IMR-90 (cell line): ENCODE results near the gene FBRSL1. TPM values are rescaled to one million over a fixed set of nuclear protein-coding genes. Genes with fewer than 3 reads are reported as not detected.

Experiments used
- ATAC-seq: fragments of 200-7000 bp; cut with Tn5 transposase; 2 replicates; pipeline ENCODE4 v1.9.1; 2020; ENCODE audit warnings: low read depth, mild to moderate bottlenecking, moderate library complexity
- BruUV-seq: library from RNA; stranded (reverse); fragments of 400-500 nt; replicated peaks from 2 replicates; lab custom pipeline; 2021; lab: Mats Ljungman, UMichigan
- CTCF ChIA-PET: fragments of 300-600 bp; formaldehyde crosslinking; extraction: SDS; loops from one replicate; lab custom pipeline; 2021; ENCODE audit warnings: antibody characterized with exemption; lab: Yijun Ruan, JAX
- POLR2A ChIA-PET: fragments of 300-600 bp; sonication (Branson Sonifier 250); formaldehyde crosslinking; loops from one replicate; lab custom pipeline; 2022; ENCODE audit warnings: antibody characterized with exemption; ENCODE audit not compliant: unreplicated experiment; lab: Charles Lee
- DNase-seq: peaks from one replicate; pipeline ENCODE4 v3.0.0; 2013
- H2AFZ ChIP-seq: replicated peaks from 2 replicates; pipeline ENCODE3; 2013; ENCODE audit warnings: low read length, mild to moderate bottlenecking; ENCODE audit not compliant: poor library complexity
- H2AK5ac ChIP-seq: 2 replicates; pipeline ENCODE4 v1.6.1; 2013; ENCODE audit warnings: low read depth, low read length, inconsistent platforms
- H2AK9ac ChIP-seq: replicated peaks from 2 replicates; pipeline ENCODE3; 2013; ENCODE audit warnings: mild to moderate bottlenecking, low read depth, low read length, moderate library complexity; ENCODE audit not compliant: poor library complexity
- H2BK120ac ChIP-seq: 2 replicates; pipeline ENCODE4 v1.6.1; 2013; ENCODE audit warnings: low read depth, low read length, inconsistent platforms
- H2BK15ac ChIP-seq: 3 replicates; pipeline ENCODE4 v1.6.1; 2013; ENCODE audit warnings: low read depth, low read length, inconsistent platforms
- H2BK20ac ChIP-seq: 2 replicates; pipeline ENCODE4 v1.6.1; 2013; ENCODE audit warnings: low read depth, mild to moderate bottlenecking, inconsistent platforms, low read length, moderate library complexity
- H2BK5ac ChIP-seq: 2 replicates; pipeline ENCODE4 v1.6.1; 2013; ENCODE audit warnings: mild to moderate bottlenecking, low read depth, low read length, inconsistent platforms; ENCODE audit not compliant: poor library complexity, severe bottlenecking
- H3K14ac ChIP-seq: replicated peaks from 2 replicates; pipeline ENCODE4 v1.6.1; 2013; ENCODE audit warnings: low read depth, low read length, inconsistent platforms
- H3K18ac ChIP-seq: 2 replicates; pipeline ENCODE4 v1.6.1; 2013; ENCODE audit warnings: low read depth, low read length, control low read depth
- H3K23ac ChIP-seq: 2 replicates; pipeline ENCODE4 v1.6.1; 2013; ENCODE audit warnings: low read depth, low read length, inconsistent platforms
- H3K27ac ChIP-seq: 2 replicates; pipeline ENCODE4 v1.5.1; 2013; ENCODE audit warnings: mild to moderate bottlenecking, control low read depth, low read length; ENCODE audit not compliant: insufficient read depth
- H3K27me3 ChIP-seq: 2 replicates; pipeline ENCODE4 v1.6.1; 2013; ENCODE audit warnings: low read length; ENCODE audit not compliant: control insufficient read depth, insufficient read depth
- H3K36me3 ChIP-seq: 2 replicates; pipeline ENCODE4 v1.6.1; 2013; ENCODE audit warnings: low read length, mixed read lengths; ENCODE audit not compliant: control insufficient read depth, insufficient read depth
- H3K4ac ChIP-seq: 2 replicates; pipeline ENCODE4 v1.6.1; 2013; ENCODE audit warnings: low read depth, low read length, inconsistent platforms
- H3K4me1 ChIP-seq: 2 replicates; pipeline ENCODE4 v1.6.1; 2013; ENCODE audit warnings: low read length, mixed read lengths; ENCODE audit not compliant: control insufficient read depth, insufficient read depth
- H3K4me2 ChIP-seq: 2 replicates; pipeline ENCODE4 v1.6.1; 2013; ENCODE audit warnings: low read depth, mild to moderate bottlenecking, control low read depth, low read length, moderate library complexity
- H3K4me3 ChIP-seq: 2 replicates; pipeline ENCODE4 v1.5.1; 2013; ENCODE audit warnings: low read depth, mild to moderate bottlenecking, control low read depth, low read length, moderate library complexity; ENCODE audit not compliant: insufficient read depth
- H3K56ac ChIP-seq: 2 replicates; pipeline ENCODE4 v1.6.1; 2013; ENCODE audit warnings: low read length, inconsistent platforms; ENCODE audit not compliant: insufficient read depth; ENCODE audit errors: extremely low read depth
- H3K79me1 ChIP-seq, 2 experiments: 2 replicates each; pipeline ENCODE4 v1.6.1; 2013; ENCODE audit warnings: low read length in 2 of 2, inconsistent platforms in 1 of 2, low read depth in 1 of 2
- H3K9ac ChIP-seq: 2 replicates; pipeline ENCODE4 v1.6.1; 2013; ENCODE audit warnings: low read depth, low read length, control low read depth
- H3K9me1 ChIP-seq: 2 replicates; pipeline ENCODE4 v1.6.1; 2013; ENCODE audit warnings: low read length, inconsistent platforms; ENCODE audit not compliant: insufficient read depth
- H3K9me3 ChIP-seq: 2 replicates; pipeline ENCODE4 v1.6.1; 2013; ENCODE audit warnings: low read length; ENCODE audit not compliant: control insufficient read depth, insufficient read depth
- H4K20me1 ChIP-seq: 2 replicates; pipeline ENCODE4 v1.6.1; 2013; ENCODE audit warnings: low read length, inconsistent platforms; ENCODE audit not compliant: insufficient read depth
- H4K5ac ChIP-seq: 2 replicates; pipeline ENCODE4 v1.6.1; 2013; ENCODE audit warnings: mild to moderate bottlenecking, low read depth, low read length, control low read depth
- H4K8ac ChIP-seq, 2 experiments: 2 replicates each; pipeline ENCODE4 v1.6.1; 2013; ENCODE audit warnings: low read depth in 2 of 2, low read length in 2 of 2, control low read depth in 1 of 2, inconsistent platforms in 1 of 2
- H4K91ac ChIP-seq: 2 replicates; pipeline ENCODE4 v1.6.1; 2013; ENCODE audit warnings: low read depth, low read length, inconsistent platforms; ENCODE audit not compliant: insufficient read depth
- BHLHE40 ChIP-seq: fragments of 150-350 bp; IDR thresholded peaks from 2 replicates; pipeline ENCODE4 v1.6.1; 2016; ENCODE audit warnings: mild to moderate bottlenecking, low read depth, low read length
- CEBPB ChIP-seq: IDR thresholded peaks from 2 replicates; pipeline ENCODE4 v1.6.1; 2012; ENCODE audit warnings: low read depth, low read length, improper control_type of control experiment
- CHD1 ChIP-seq: IDR thresholded peaks from 2 replicates; pipeline ENCODE4 v1.6.1; 2012; ENCODE audit warnings: low read depth, low read length, improper control_type of control experiment
- ELK1 ChIP-seq: fragments of 150-350 bp; IDR thresholded peaks from 2 replicates; pipeline ENCODE4 v1.6.1; 2016; ENCODE audit warnings: low read depth, mild to moderate bottlenecking, low read length, moderate library complexity, borderline replicate concordance
- FOS ChIP-seq: fragments of 150-350 bp; IDR thresholded peaks from 2 replicates; pipeline ENCODE4 v1.6.1; 2016; ENCODE audit warnings: low read depth, low read length
- MAZ ChIP-seq: IDR thresholded peaks from 2 replicates; pipeline ENCODE4 v1.6.1; 2012; ENCODE audit warnings: low read depth, mild to moderate bottlenecking, low read length, improper control_type of control experiment, moderate library complexity, borderline replicate concordance
- MXI1 ChIP-seq: IDR thresholded peaks from 2 replicates; pipeline ENCODE4 v1.6.1; 2012; ENCODE audit warnings: low read depth, mild to moderate bottlenecking, low read length, moderate library complexity, borderline replicate concordance
- NFE2L2 ChIP-seq: fragments of 150-350 bp; IDR thresholded peaks from 2 replicates; pipeline ENCODE4 v1.6.1; 2016; ENCODE audit warnings: low read depth, mild to moderate bottlenecking, low read length
- POLR2A ChIP-seq: IDR thresholded peaks from 2 replicates; pipeline ENCODE4 v1.6.1; 2012; ENCODE audit warnings: mild to moderate bottlenecking, low read depth, low read length
- RAD21 ChIP-seq: IDR thresholded peaks from 2 replicates; pipeline ENCODE4 v1.6.1; 2012; ENCODE audit warnings: low read length, improper control_type of control experiment
- RCOR1 ChIP-seq: IDR thresholded peaks from 2 replicates; pipeline ENCODE4 v1.6.1; 2012; ENCODE audit warnings: mild to moderate bottlenecking, low read length, improper control_type of control experiment; ENCODE audit not compliant: insufficient replicate concordance
- SMC3 ChIP-seq: fragments of 150-350 bp; IDR thresholded peaks from 2 replicates; pipeline ENCODE4 v1.6.1; 2016; ENCODE audit warnings: low read depth, mild to moderate bottlenecking, antibody characterized with exemption, low read length, moderate library complexity
- WGBS, 2 experiments: methylation state at CpG; one replicate each; pipeline versions ENCODE4 v1.1.5 to v1.1.7; 2013; ENCODE audit warnings: missing lambda C conversion rate in 2 of 2; ENCODE audit not compliant: insufficient read length in 1 of 2; ENCODE audit errors: extremely low coverage in 2 of 2; 5-methylcytosine and 5-hydroxymethylcytosine counted together
- dilution Hi-C: fragments of 300-500 bp; cut with HindIII; formaldehyde crosslinking; loops from one replicate; pipeline ENCODE4 v1.14.3; 2018; ENCODE audit warnings: low sequenced_read_pairs; ENCODE audit not compliant: unreplicated experiment
- in situ Hi-C: fragments of 300-500 bp; cut with MboI; formaldehyde crosslinking; loops from 3 replicates; pipeline ENCODE4 v1.14.3; 2019; ENCODE audit warnings: low sequenced_read_pairs, inconsistent platforms, mixed read lengths
- intact Hi-C: fragments of 100-400 bp; cut with micrococcal nuclease; formaldehyde crosslinking; loops from 2 replicates; pipeline ENCODE4 v1.10.0; 2022
- polyA plus RNA-seq, 3 experiments: library from polyadenylated mRNA; depleted of rRNA; stranded (reverse); fragments of >200 nt; gene quantifications; 2 replicates each; pipeline ENCODE4 v1.2.3, GENCODE V29; 2012; ENCODE audit warnings: low replicate concordance in 1 of 3
- total RNA-seq: library from RNA; depleted of rRNA; stranded (reverse); fragments of >200 nt; gene quantifications from 2 replicates; pipeline ENCODE4 v1.2.3, GENCODE V29; 2012
- TF ChIP-seq, protein P1 (sequence below): conservative IDR thresholded peaks from 2 replicates; pipeline ENCODE4 v1.5.1; 2012; ENCODE audit warnings: mild to moderate bottlenecking, low read depth, low read length, improper control_type of control experiment

FBRSL1 gene
- total and polyA plus RNA-seq, 2 of the 4 experiments (the other 2 are of a cell fraction), result 0.36 to 10.8 TPM

DNA sequence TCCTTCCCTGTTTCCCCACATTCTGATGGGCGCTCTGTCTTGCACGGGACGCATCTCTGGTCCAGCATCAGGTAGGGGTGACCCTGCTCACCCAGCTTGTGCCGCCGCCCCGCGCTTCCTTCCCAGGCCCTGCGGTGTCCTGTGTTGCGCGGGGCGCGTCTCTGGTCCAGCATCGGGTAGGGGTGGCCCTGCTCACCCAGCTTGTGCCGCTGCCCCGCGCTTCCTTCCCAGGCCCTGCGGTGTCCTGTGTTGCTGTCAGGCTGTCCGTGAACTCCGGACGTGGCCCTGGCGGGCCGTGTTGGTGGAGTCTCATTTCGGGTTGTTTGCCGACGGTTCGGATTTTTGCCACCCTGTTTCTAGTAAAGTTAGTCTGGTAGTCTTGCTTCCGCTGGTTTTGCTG, 6.8 kb downstream of the FBRSL1 start:
- Histone ChIP-seq H3K56ac (no peak overlapping the region), H3K4me2 (no peak overlapping the region), H2AK9ac (no peak overlapping the region), H4K91ac (no peak overlapping the region), H3K4me3 (no peak overlapping the region), H3K27ac (no peak overlapping the region), H4K20me1 (peaks cover 99% of the 10 kb centered on the region), H3K4ac (no peak overlapping the region), H3K9ac (no peak overlapping the region), H3K4me1 (peaks cover 7% of the 10 kb centered on the region; the same call in 1 of the 2 replicates), H3K18ac (no peak overlapping the region), H2BK20ac (no peak overlapping the region), H4K8ac (no peak overlapping the region), H3K9me3 (no peaks in the 10 kb centered on the region), H2BK15ac (no peak overlapping the region), H2AFZ (no peak overlapping the region), H2BK120ac (no peak overlapping the region), H3K36me3 (0 out of 2 replicates have a peak, but pooled peaks cover 1% of the 10 kb centered on the region), H3K27me3 (no peaks in the 10 kb centered on the region), H3K79me1 (peaks cover 11 to 67% of the 10 kb centered on the region in 2 experiments), H2BK5ac (no peak overlapping the region), H2AK5ac (no peak overlapping the region), H3K14ac (no peak overlapping the region), H3K9me1 (no peaks in the 10 kb centered on the region), H4K5ac (no peak overlapping the region), H3K23ac (no peak overlapping the region)
- no peak for ATAC-seq
- ChIA-PET CTCF (no interaction called here), POLR2A (no interaction called here)
- dilution Hi-C loops (no loop called here), intact Hi-C loops (no loop called here), in situ Hi-C loops (no loop called here)
- BruUV-seq, result no TSS peak
- no peak for DNase-seq
- TF ChIP-seq POLR2A (no peak), RAD21 (no peak), ELK1 (no peak), CEBPB (no peak), CHD1 (no peak), RCOR1 (no peak), NFE2L2 (no peak), MAZ (no peak), FOS (no peak), SMC3 (no peak), MXI1 (no peak), BHLHE40 (no peak)
- TF ChIP-seq, protein P1, sequence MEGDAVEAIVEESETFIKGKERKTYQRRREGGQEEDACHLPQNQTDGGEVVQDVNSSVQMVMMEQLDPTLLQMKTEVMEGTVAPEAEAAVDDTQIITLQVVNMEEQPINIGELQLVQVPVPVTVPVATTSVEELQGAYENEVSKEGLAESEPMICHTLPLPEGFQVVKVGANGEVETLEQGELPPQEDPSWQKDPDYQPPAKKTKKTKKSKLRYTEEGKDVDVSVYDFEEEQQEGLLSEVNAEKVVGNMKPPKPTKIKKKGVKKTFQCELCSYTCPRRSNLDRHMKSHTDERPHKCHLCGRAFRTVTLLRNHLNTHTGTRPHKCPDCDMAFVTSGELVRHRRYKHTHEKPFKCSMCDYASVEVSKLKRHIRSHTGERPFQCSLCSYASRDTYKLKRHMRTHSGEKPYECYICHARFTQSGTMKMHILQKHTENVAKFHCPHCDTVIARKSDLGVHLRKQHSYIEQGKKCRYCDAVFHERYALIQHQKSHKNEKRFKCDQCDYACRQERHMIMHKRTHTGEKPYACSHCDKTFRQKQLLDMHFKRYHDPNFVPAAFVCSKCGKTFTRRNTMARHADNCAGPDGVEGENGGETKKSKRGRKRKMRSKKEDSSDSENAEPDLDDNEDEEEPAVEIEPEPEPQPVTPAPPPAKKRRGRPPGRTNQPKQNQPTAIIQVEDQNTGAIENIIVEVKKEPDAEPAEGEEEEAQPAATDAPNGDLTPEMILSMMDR, result no peak
- 94% methylated on average over 17 of the region's 27 CpGs; no CpG with 5 or more reads in 1 of the 2 experiments for WGBS, 2 experiments
